Liver (tissue), 3 donors: ENCODE measurements around the gene KCNMB2.

Experiments used
- GABPA ChIP-seq, 2 donors: IDR thresholded peaks in 1 of 2; conservative IDR thresholded peaks in 1 of 2; 2 replicates each; pipeline ENCODE4 v1.6.1; 2016; ENCODE audit warnings: antibody characterized with exemption in 2 of 2, mild to moderate bottlenecking in 1 of 2, moderate library complexity in 1 of 2
- NR2F2 ChIP-seq: IDR thresholded peaks from 2 replicates; pipeline ENCODE4 v1.6.1; 2016; ENCODE audit warnings: antibody characterized with exemption
- TAF1 ChIP-seq: conservative IDR thresholded peaks from 2 replicates; pipeline ENCODE4 v1.6.1; 2016; ENCODE audit warnings: antibody characterized with exemption, mild to moderate bottlenecking
- YY1 ChIP-seq: IDR thresholded peaks from 2 replicates; pipeline ENCODE4 v1.6.1; 2016; ENCODE audit warnings: antibody characterized with exemption, mild to moderate bottlenecking
- TF ChIP-seq, protein P1 (sequence below): IDR thresholded peaks from 2 replicates; pipeline ENCODE4 v1.6.1; 2016; ENCODE audit warnings: antibody characterized with exemption
- TF ChIP-seq, protein P2 (sequence below): fragments of 150-350 bp; IDR thresholded peaks from 2 replicates; pipeline ENCODE4 v1.5.1; 2017; ENCODE audit warnings: improper control_type of control experiment, low read depth, low read length; ENCODE audit not compliant: missing input control
- TF ChIP-seq, protein P3 (sequence below): IDR thresholded peaks from 2 replicates; pipeline ENCODE4 v1.6.1; 2016; ENCODE audit warnings: antibody characterized with exemption
- TF ChIP-seq, protein P4 (sequence below): IDR thresholded peaks from 2 replicates; pipeline ENCODE4 v1.6.1; 2016; ENCODE audit warnings: antibody characterized with exemption, mild to moderate bottlenecking
- donor health status: healthy.
- donor health status: healthy.

DNA sequence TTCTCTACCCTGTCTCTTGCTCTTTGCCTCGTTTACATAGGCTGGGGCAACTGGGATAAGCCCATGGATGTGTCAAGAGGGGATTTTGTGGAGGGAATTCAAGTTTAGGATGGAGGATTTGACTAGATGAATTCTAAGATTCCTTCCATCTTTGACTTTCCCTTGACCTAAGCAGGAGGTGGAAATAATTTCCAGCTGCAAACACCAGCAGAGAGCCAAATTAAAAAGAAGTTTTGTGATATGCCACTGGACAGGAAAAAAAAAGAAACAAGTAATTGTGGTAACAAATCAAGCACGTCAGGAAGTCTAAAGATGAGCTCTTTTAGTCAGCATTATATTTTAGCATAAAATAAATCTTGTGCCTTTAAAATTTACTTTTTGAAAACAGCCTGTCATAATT, 49.8 kb downstream of the KCNMB2 start:
- TF ChIP-seq YY1, result no peak
- TF ChIP-seq, protein P1, sequence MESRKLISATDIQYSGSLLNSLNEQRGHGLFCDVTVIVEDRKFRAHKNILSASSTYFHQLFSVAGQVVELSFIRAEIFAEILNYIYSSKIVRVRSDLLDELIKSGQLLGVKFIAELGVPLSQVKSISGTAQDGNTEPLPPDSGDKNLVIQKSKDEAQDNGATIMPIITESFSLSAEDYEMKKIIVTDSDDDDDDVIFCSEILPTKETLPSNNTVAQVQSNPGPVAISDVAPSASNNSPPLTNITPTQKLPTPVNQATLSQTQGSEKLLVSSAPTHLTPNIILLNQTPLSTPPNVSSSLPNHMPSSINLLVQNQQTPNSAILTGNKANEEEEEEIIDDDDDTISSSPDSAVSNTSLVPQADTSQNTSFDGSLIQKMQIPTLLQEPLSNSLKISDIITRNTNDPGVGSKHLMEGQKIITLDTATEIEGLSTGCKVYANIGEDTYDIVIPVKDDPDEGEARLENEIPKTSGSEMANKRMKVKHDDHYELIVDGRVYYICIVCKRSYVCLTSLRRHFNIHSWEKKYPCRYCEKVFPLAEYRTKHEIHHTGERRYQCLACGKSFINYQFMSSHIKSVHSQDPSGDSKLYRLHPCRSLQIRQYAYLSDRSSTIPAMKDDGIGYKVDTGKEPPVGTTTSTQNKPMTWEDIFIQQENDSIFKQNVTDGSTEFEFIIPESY, result no peak
- TF ChIP-seq, protein P2, sequence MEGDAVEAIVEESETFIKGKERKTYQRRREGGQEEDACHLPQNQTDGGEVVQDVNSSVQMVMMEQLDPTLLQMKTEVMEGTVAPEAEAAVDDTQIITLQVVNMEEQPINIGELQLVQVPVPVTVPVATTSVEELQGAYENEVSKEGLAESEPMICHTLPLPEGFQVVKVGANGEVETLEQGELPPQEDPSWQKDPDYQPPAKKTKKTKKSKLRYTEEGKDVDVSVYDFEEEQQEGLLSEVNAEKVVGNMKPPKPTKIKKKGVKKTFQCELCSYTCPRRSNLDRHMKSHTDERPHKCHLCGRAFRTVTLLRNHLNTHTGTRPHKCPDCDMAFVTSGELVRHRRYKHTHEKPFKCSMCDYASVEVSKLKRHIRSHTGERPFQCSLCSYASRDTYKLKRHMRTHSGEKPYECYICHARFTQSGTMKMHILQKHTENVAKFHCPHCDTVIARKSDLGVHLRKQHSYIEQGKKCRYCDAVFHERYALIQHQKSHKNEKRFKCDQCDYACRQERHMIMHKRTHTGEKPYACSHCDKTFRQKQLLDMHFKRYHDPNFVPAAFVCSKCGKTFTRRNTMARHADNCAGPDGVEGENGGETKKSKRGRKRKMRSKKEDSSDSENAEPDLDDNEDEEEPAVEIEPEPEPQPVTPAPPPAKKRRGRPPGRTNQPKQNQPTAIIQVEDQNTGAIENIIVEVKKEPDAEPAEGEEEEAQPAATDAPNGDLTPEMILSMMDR, result no peak
- no peak for TF ChIP-seq NR2F2
- no peak for TF ChIP-seq GABPA (IDR thresholded peaks at IDR 0.05 in 1 of 2, conservative IDR thresholded peaks at IDR 0.05 in 1 of 2)
- TF ChIP-seq, protein P3, sequence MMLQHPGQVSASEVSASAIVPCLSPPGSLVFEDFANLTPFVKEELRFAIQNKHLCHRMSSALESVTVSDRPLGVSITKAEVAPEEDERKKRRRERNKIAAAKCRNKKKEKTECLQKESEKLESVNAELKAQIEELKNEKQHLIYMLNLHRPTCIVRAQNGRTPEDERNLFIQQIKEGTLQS, result no peak
- no peak for TF ChIP-seq TAF1
- TF ChIP-seq, protein P4, sequence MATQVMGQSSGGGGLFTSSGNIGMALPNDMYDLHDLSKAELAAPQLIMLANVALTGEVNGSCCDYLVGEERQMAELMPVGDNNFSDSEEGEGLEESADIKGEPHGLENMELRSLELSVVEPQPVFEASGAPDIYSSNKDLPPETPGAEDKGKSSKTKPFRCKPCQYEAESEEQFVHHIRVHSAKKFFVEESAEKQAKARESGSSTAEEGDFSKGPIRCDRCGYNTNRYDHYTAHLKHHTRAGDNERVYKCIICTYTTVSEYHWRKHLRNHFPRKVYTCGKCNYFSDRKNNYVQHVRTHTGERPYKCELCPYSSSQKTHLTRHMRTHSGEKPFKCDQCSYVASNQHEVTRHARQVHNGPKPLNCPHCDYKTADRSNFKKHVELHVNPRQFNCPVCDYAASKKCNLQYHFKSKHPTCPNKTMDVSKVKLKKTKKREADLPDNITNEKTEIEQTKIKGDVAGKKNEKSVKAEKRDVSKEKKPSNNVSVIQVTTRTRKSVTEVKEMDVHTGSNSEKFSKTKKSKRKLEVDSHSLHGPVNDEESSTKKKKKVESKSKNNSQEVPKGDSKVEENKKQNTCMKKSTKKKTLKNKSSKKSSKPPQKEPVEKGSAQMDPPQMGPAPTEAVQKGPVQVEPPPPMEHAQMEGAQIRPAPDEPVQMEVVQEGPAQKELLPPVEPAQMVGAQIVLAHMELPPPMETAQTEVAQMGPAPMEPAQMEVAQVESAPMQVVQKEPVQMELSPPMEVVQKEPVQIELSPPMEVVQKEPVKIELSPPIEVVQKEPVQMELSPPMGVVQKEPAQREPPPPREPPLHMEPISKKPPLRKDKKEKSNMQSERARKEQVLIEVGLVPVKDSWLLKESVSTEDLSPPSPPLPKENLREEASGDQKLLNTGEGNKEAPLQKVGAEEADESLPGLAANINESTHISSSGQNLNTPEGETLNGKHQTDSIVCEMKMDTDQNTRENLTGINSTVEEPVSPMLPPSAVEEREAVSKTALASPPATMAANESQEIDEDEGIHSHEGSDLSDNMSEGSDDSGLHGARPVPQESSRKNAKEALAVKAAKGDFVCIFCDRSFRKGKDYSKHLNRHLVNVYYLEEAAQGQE, result no peak
